GM12874 (cell line): ENCODE results near the gene CDK8.

ENCODE experiments used
- CTCF ChIP-seq: IDR thresholded peaks from 2 replicates; pipeline ENCODE4 v1.5.1; 2011; ENCODE audit warnings: low read depth, mild to moderate bottlenecking, control low read depth, low read length, moderate library complexity; ENCODE audit not compliant: insufficient read depth

The CDK8 gene

GRCh38 chr13:26308250-26308649 lies 54.3 kb downstream of the CDK8 start:
- no peak for TF ChIP-seq CTCF

GRCh38 chr13:26308836-26309235 lies 54.9 kb downstream of the CDK8 start:
- TF ChIP-seq CTCF, result no peak

DNA sequence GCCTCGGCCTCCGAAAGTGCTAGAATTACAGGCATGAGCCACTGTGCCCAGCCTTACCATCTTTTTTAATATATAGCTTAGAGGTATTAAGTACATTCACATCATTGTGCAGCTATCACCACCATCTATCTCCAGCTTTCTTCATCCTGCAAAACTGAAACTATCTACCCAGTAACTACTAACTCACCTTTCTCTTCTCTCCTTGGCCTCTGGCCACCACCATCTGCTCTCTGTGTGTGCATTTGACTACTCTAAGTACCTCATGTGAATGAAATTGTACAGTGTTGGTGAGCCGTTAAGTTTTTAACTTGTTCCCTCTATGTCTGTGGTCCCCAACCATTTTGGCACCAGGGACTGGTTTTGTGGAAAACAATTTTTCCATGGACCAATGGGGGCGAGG lies 56.1 kb downstream of the CDK8 start:
- no peak for TF ChIP-seq CTCF

DNA sequence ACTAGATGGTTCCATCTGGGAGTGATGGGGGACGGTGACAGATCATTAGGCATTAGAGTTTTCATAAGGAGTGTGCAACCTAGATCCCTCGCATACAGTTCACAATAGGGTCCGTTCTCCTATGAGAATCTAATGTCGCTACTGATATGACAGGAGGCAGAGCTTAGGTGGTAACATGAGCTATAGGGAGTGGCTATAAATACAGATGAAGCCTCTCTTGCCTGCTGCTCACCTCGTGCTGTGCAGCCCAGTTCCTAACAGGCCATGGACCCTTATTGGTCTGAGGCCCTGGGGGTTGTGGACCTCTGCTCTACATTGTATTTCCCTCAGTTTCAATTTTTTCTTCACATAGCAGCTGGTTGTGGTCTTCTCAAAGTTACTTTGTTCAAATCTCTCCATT lies 56.5 kb downstream of the CDK8 start:
- TF ChIP-seq CTCF, result no peak

GRCh38 chr13:26320766-26321165 lies 66.8 kb downstream of the CDK8 start:
- TF ChIP-seq CTCF, result no peak

- TF ChIP-seq CTCF, result no peak
Observed at GRCh38 chr13:26323127-26323526, 69.2 kb downstream of the CDK8 start.

DNA sequence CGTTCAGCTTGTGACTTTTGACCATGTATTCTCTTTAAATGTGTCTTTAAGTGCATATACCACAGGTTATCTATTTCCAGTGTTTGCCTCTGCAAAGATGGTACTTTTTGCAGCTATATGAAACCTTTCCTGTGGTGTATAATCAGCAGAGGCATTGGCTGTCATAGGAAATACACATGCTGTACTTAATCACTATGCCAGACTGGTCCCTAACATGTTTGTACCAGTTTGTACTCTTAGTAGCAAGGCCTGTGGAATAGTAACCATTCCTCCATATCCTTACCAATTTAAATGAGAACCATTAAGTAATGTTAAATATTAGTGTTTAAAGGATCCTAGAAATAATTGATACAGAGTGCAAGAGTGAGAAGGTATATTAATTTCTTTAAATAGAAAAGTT lies 69.8 kb downstream of the CDK8 start:
- TF ChIP-seq CTCF, result no peak

DNA sequence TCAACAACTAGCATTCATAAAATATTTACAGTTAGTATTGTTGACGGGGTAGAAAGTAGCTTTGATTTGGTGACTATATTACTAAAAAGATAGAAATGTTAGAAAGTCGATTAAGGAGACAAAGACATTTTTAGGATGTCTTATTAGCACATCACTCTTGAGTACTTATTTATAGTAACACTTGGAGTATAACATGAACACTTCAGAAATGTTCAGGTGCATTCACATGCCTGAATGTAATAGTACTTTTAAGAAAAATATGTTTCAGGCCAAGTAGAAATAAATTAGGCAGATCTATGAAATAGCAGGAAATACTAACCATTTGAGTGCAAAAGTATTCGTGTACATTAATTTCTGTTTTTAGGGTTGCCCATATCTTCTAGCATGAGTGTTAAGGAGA lies 70.4 kb downstream of the CDK8 start:
- TF ChIP-seq CTCF, result no peak
